Fibroblast of skin of left biceps (primary cell): ENCODE results near the gene NAPB.

Source experiments
- DNase-seq, 2 experiments: peaks; one replicate each; pipeline ENCODE4 v3.0.0-alpha.2; 2013; ENCODE audit warnings: low read depth in 2 of 2

The NAPB gene

GRCh38 chr20:23344336-23344735, 77.0 kb downstream of the NAPB start:
- DNase-seq, result no peak

GRCh38 chr20:23343590-23343989, 77.7 kb downstream of the NAPB start:
- no peak for DNase-seq

DNA sequence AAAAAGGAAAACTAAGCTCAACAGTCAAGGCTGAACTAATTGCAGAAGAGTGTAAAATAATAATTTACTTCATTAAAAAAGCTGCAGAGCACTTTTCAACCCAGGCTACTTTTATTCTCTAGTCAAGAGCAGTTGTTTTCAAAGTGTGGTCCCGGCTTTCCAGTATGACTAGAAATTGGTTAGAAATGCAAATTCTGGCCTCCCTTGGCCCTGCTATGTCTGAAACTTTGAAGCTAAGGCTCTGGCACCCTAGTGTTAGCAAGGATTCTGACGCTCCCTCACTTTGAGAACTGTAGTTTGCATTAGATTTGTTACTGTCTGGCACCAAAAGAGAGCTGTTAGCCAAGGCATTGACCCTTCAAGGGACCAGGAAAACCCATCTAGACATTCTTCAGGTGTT, 80.2 kb downstream of the NAPB start:
- DNase-seq, result no peak

- DNase-seq, result peak in 1 of 2 experiments; percentile 15
Observed at GRCh38 chr20:23340524-23340923, 80.8 kb downstream of the NAPB start.

DNA sequence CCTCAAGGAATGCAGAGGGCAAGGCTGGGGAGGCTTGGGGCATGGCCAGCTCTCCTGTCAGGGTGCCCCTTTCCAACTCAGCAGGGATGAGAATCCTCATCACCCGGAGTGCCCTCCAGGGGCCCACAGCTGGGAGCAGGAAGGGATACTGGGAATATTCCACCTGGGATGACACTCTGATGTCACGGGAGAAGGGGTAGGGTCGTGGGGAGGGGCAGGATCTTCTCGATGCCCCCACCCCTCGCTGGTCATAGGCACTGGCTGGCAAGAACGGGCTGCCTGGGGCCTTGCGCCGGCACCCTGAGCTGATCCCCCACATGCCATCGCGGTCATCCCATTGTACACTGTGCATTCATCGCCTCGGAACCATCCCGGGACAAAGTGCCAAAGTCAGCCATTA, 81.3 kb downstream of the NAPB start:
- no peak for DNase-seq

GRCh38 chr20:23337312-23337711, 84.0 kb downstream of the NAPB start:
- DNase-seq, result no peak

DNA sequence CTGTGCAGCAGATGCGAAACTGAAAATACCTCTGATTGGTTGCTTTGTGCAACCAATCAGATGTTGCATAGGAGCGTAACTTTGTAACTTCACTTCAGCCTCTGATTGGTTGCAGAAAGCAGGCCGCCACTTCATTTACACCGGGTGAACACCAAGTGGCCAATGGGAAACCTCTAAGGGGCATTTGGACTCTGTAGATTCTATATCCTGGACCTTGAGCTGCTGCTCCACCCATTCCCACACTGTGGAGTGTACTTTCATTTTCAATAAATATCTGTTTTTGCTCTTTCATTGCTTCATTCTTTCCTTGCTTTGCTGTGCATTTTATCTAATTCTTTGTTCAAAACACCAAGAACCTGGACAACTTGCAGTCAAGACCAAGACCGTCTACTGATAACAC, 84.8 kb downstream of the NAPB start:
- DNase-seq, result no peak

GRCh38 chr20:23335521-23335920, 85.8 kb downstream of the NAPB start:
- no peak for DNase-seq

GRCh38 chr20:23334111-23334510, 87.2 kb downstream of the NAPB start:
- DNase-seq, result no peak

DNA sequence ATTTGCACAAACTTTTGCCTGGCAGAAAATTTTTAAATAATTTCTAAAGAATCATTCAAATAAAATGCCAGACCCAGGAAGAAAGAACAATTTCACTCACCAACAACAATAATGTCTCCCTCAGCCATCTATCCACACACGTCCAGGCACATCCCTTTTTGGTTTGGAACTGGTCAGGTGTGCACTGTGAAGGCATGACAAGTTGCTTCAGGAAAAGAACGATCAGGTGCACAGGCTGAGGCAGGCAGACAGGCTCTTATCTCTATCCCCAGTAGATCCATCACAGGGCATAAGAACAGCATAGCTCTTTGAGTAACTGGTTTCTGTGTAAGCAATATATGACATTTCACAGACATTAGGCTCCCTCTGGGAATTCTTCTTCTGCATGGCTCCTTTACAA, 88.8 kb downstream of the NAPB start:
- DNase-seq, result no peak

- no peak for DNase-seq
Observed at GRCh38 chr20:23331450-23332350, 89.6 kb downstream of the NAPB start.

GRCh38 chr20:23327617-23328333, 93.5 kb downstream of the NAPB start:
- DNase-seq, result no peak

GRCh38 chr20:23326774-23327173, 94.5 kb downstream of the NAPB start:
- no peak for DNase-seq

DNA sequence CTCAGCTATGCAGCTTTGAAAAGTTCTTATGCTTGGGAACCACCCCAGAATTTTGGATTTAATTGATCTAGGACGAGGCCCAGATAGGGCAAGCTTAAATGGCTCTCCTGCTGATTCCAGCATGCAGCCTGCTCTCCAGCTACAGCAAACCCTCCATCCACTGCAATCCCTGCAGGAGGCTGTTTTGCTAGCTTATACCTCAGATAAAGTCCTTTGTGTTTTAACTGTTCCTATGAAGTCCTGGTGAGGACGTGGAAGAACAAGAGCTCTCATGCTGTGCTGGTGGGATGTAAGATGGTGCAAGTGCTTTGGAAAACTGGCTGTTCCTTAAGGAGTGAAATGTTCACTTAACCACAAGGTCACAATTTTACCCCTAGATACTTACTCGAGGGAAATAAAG, 96.2 kb downstream of the NAPB start:
- no peak for DNase-seq
